DND-41 (cell line): ENCODE measurements around the gene RPS8.
A peak's percentile ranks its signal among the peaks of the same experiment; 100 is the strongest.

Source experiments
- EZH2 ChIP-seq: IDR thresholded peaks from 3 replicates; pipeline ENCODE4 v1.6.1; 2012; ENCODE audit warnings: borderline replicate concordance, low read depth, mild to moderate bottlenecking, moderate library complexity, low read length, inconsistent platforms; ENCODE audit not compliant: severe bottlenecking
- TF ChIP-seq, protein P1 (sequence below): IDR thresholded peaks from 2 replicates; pipeline ENCODE4 v1.5.1; 2012; ENCODE audit warnings: borderline replicate concordance, low read length, moderate library complexity, mild to moderate bottlenecking; ENCODE audit not compliant: poor library complexity, severe bottlenecking; ENCODE audit errors: extremely low read depth

DNA sequence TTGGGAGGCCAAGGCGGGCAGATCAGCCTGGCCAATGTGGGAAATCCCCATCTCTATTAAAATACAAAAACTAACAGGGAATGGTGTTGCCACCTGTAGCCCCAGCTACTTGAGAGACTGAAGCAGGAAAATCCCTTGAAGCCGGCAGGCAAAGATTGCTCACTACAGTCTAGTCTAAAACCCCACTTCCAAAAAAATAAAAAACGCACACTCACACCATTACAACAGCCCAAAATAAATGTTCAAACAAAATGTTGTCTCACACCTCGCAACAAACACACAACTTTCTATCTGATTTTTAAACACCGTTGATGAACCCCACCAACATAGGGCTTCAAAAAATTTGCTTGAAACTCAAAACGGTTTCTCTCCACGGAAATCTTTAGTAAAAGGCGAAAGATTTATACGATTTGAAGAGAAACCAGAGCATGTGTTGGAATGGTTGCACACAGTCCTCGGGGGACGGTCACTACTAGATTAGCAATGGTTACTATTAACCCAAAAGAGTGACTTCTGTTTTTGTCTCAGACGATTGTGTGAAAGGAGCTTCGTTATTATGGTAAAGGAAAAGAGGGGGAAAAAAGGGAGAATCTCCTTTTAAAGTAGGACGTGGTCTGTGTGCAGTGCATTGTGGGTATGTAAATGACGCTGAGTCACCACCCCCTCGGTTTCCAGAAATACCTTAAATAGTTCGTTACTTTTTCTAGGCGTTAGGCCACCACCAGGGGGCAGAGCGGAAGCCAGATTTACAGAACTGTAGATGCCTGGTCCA, 44.4 kb upstream of the RPS8 start, which contains the start of gene RNU5D-1:
- TF ChIP-seq, protein P1, sequence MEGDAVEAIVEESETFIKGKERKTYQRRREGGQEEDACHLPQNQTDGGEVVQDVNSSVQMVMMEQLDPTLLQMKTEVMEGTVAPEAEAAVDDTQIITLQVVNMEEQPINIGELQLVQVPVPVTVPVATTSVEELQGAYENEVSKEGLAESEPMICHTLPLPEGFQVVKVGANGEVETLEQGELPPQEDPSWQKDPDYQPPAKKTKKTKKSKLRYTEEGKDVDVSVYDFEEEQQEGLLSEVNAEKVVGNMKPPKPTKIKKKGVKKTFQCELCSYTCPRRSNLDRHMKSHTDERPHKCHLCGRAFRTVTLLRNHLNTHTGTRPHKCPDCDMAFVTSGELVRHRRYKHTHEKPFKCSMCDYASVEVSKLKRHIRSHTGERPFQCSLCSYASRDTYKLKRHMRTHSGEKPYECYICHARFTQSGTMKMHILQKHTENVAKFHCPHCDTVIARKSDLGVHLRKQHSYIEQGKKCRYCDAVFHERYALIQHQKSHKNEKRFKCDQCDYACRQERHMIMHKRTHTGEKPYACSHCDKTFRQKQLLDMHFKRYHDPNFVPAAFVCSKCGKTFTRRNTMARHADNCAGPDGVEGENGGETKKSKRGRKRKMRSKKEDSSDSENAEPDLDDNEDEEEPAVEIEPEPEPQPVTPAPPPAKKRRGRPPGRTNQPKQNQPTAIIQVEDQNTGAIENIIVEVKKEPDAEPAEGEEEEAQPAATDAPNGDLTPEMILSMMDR: peak; percentile 87
- no peak for TF ChIP-seq EZH2
